HG03103 (cell line): ENCODE measurements around the gene CDKL2.

Source experiments
- ATAC-seq: cut with Tn5 transposase; IDR thresholded peaks from one replicate; pipeline ENCODE4 v1.9.1; 2021; ENCODE audit warnings: low read depth; ENCODE audit not compliant: unreplicated experiment

The CDKL2 gene

DNA sequence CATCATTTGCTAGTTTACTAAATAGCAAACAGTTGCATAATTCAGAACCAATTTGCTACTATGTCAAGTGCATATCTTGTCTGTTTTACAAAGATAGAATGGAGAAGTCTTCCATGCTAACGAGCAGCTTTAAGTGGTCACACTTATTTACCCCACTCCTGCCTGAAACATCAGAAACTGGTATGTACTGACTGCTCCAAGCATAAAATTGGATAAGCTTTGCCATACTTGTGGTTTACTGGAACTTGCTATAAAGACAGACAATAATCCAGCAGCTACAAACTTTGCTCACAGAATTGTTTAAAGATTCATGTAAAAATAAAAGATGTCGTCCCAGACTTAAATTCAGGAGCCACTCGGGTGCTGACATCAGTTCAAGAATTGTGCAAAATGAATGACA is 13.3 kb upstream of the CDKL2 start:
- no peak for ATAC-seq

DNA sequence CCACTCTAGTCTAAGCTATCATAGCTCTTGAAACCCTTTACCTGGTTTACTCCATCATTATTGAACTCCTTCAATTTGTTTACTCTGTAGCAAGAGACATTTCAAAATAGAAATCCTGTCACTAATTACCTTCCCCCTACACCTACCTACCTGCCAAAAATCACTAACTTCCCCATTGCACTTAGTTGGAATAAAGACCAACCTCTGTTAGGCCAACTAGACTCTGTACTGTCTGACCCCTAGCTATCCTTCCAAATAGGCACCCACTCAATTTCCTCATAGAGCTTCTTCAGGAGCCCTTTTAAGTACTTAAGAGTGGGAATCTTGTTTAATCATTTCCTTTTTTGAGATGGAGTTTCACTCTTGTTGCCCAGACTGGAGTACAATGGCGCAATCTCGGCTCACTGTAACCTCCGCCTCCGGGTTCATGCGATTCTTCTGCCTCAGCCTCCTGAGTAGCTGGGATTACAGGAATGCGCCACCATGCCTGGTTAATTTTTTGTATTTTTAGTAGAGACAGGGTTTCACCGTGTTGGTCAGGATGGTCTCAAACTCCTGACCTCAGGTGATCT is 8.9 kb upstream of the CDKL2 start:
- ATAC-seq: no peak

DNA sequence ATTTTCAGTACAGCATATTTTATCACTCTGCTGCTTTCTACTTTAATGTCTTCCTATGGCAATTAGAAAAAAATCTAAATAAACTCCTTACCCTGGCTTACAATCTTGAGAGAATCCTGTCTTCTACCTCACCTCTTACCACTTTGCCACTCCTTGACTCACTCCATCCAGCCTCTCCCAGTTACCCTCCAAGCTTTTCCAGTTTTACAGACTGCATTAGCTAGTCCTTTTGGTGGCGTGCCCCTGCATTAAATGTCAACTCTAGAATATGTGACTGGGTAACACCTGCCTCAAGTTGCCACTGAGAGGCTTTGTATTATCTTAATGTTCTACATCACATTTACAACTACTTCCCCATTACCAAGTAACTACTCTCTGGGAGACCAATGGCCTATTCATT is 7.5 kb upstream of the CDKL2 start:
- no peak for ATAC-seq

DNA sequence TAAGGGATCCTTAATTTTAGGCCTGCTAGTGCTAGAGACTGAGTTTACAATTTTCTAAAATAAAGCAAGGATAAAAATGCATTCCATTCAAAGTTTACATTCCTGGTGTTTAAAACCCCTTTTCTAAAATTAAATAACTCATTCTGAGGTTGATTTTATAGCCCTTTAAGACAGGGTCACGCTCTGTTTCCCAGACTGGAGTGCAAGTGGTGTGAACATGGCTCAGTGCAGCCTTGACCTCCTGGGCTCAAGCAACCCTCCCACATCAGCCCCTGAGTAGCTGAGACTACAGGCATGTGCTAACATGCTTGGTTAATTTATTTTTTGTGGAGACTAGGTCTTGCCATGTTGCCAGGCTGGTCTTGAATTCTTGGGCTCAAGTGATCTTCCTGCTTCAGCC is 6.8 kb upstream of the CDKL2 start:
- no peak for ATAC-seq

DNA sequence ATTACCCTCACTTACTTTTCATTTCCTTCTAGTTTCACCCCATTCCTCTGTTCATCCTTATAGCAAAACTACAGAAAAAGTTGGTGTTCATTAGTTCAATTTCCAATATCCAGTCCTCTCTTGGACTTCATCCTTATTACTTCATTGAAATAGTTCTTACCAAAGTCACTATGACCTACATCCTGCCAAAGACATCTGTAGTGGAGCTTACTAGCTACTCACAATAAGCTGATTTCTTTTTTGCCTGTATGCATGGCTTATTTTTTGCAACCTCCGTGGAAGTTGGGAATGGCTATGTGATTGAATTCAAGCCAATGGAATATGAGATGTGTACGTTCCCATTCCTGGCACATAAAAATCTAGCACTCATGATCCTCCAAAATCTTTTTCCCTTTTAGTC is 4.6 kb upstream of the CDKL2 start:
- no peak for ATAC-seq

DNA sequence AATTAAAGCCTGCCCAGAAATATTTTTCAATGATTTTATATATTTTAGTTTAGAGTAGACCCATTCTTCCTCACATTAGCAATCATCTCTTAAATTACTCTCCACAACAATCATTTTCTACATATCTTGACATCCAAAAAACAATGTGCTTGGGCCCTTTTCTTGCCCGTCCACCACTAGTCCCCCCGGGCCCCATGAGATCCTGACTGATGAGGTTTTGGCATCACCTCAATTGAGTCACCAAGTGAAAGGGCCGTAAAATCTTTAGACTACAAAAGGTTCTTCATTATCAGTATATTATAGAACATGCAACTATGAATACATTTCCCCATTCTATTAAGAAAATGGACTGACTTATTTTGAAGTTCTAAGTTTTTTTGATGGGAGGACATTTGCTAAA is 4.0 kb upstream of the CDKL2 start:
- no peak for ATAC-seq

DNA sequence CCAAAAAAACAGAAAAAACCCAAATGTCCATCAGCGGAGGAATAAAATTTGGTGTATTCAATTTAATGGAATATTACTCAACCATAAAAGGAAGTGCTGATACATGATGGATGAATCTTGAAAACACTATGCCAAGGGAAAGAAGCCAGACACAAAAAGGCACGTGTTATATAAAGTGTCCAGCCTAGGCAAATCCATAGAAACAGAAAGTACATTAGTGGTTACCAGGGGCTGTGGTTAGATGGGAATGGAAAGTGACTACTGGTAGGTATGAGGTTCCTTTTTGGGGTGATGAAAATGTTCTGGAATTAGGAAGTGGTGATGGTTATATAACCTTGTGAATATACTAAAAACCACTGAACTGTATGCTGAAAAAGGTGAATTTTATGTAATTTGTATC is 3.5 kb upstream of the CDKL2 start:
- no peak for ATAC-seq

DNA sequence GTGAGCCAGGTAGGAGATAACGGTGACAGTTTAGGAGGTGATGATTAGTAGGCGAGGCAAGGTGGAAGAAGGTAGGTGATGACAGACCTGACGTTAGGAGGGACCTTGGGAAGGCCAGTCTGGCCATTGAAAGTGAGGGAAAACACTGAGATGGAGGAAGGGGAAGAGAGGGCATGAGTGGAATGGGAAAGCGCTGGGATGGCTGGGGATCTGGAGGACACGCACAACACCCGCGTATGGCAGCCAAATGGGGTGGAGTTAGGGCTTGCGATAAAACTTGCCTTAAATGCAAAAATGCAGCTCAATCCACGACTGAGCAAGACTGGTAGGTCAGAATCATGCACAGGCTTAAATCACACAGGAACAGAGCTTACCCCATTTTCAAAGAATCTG is 605 bp upstream of the CDKL2 start:
- ATAC-seq: no peak

DNA sequence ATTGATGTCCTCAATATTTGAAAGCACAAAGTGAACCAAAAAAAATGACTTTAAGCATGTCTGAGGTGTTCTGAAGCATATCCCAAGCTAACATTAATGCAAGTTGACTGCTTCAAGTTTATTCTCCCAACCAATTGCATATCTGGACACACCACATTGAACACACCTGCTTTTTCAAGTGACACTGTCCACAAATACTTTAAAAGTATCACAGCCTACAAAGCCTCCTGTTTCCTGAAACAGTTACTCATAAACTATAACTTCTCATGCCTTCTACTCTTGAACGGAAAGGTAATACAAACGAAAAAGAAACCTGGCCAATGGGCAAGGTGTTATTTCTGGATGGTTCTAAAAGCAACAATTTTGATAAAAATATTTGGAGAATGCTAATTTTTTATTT is 1.1 kb downstream of the CDKL2 start:
- ATAC-seq: no peak

DNA sequence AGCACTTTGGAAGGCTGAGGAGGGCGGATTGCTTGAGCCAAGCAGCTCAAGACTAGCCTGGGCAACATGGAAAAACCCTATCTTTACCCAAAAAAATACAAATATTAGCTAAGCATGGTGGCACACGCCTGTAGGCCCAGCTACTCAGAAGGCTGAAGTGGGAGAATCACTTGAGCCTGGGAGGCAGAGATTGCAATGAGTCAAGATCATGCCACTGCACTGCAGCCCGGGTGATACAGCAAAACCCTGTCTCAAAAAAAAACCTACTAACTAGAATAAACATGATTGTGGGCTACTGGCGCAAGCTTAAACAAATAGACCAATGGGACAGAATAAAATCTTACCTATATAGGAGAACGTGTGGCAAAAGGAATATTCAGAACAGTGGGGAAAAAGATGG is 7.3 kb downstream of the CDKL2 start:
- no peak for ATAC-seq

DNA sequence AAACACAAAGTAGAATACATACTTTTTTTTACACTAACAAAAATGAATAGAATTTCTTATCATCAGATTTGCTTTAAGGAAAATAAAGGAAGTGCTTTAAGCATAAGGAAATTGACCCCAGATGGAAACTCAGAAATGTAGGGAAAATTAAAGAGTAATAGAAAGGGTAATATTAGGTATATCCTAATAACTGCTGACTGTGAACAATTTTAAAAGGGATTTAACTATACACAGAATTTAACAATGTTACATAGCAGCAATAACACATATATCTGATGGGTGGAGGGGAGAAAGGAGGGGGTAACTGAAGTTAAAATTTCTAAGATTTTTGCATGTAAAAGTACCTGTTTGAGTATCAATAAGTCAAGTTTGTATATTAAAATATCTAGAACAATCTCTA is 8.6 kb downstream of the CDKL2 start:
- no peak for ATAC-seq

DNA sequence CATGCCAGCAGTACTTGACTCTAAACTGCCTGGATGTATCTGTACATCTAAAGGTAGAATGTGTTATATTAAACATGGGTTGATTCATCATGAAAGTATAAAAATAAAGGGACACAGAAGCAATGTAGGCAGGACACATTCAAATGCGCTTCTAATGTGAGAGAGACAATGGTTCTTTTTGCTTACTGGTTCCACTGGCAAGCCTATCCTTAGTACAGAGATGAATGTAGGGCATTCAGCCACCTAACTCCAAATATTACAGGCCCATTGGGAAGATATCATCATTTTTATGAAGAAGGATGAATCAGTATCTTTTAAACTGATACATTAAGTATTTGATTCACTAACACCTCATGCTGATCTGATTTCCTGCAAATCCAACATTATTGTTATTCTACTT is 18.0 kb downstream of the CDKL2 start:
- ATAC-seq: no peak

DNA sequence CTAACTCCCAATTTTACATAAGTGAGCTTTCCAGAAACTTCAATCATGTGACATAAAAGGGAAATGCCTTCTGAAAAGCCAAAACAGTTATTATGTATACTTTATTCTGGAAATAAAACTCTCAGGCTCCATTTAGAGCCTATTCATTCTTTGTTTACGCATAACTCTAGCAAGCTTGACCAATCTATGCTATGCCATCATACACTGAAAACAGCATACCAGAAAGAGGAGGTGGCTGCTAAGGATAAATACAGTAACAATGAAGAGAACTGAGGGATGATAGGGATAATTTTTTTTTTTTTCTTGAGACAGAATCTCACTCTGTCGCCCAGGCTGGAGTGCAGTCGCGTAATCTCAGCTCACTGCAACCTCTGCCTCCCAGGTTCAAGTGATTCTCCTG is 24.4 kb downstream of the CDKL2 start:
- ATAC-seq: no peak

DNA sequence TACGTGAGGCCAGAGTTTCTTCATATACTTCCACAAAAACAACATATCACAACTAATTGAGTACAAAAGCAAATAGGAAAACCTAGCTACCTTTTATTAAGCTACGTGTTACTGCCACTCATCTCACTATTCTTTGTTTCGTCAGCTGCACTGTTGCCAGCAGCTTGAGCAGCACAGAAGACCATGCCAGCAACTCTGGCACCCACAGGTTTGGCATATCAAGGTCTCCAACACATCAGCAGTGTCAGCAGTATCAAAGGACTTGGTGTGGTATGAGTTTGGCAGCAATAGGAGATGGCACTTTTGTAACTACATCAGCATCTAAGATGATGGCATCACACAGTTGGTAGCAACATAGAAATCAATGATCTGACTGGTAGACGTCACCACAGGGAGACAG is 30.7 kb downstream of the CDKL2 start:
- no peak for ATAC-seq

DNA sequence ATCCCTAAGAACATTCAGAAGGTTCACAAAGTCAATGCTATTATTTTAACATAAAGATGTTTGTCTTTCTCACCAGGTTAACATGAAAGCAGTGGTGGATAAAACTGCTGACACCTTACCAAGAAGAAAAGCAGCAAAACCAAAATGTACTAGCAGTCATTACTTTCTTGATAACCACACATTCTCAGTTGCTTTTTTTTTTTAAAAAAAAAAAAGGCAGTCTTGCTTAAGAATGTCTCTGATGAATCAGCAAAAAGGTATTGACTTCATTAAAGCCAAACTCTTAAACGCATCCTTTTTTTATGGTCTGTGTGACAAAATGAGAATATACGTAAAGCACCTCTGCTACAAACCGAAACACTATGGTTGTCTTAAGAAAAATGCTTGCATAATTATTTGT is 31.9 kb downstream of the CDKL2 start:
- ATAC-seq: no peak

DNA sequence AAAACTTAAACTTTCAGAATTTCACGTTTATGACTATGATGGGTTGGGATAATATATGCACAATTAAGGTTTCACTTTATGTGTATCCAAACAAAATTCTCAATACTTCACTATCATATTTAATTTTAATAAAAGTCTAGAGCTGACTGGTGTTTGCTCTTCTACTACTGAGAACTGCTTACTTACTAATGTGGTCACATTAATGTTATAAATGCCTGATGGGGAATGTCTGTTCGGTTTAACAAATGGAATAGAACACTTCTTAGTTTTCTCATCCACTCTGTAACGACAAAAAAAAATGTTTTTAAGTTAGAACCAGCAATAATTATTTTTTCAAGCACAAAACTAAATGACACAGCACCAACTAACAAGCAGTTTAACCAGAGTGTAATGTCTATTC is 34.3 kb downstream of the CDKL2 start:
- ATAC-seq: no peak

DNA sequence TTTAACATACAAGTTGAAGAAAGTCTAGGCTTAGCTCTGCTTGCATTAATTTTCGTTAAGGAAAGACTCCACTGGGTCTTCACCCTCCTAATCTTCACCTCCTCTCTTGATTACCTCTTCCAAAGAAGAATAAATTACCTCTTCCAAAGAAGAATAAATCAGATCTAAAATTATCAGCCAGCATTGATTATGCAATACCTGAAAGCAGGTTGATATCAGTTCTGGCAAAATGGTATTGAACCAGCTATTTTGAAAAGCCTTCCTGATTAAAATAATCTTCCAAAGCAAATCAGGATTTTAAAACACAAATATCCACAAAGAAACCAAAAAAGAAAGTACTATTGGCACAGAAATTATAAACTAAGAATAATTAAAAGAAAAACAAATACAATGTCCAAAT is 36.9 kb downstream of the CDKL2 start:
- ATAC-seq: no peak

DNA sequence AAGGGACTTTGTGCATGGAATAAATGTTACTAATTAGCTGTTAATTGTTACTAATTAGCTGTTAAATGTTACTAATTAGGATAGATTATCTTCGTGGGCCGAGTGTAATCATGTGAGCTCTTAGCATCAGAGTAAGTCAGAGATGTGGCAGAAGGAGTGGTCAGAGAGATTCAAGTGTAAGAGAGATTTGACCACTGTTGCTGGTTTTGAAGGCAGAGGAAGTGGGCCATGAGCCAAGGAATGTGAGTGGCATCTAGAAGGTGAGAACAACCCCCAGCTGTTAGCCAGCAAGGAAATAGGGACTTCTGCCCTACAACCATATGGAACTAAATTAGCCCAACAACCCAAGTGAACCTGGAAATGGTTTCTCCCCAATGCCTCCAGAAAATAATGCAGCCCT is 46.3 kb downstream of the CDKL2 start:
- ATAC-seq: no peak

DNA sequence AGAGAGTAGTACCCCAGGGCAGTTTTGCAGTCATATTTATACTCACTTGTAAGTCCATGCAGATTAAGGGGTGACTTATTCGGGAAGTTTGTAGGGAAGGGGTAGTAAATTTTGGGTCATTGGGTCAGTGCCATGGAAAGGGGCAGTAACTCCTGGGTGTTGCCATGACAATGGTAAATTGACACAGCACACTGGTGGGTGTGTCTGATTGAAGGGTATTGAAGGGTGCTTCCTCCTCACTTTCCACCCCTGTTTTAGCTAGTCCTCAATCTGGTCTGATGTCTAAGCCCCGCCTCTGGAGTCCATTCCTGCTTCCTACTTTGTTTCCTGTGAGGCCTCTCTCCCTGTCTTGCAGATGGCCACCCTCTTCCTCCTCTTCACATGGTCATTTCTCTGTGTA is 62.6 kb downstream of the CDKL2 start:
- no peak for ATAC-seq

DNA sequence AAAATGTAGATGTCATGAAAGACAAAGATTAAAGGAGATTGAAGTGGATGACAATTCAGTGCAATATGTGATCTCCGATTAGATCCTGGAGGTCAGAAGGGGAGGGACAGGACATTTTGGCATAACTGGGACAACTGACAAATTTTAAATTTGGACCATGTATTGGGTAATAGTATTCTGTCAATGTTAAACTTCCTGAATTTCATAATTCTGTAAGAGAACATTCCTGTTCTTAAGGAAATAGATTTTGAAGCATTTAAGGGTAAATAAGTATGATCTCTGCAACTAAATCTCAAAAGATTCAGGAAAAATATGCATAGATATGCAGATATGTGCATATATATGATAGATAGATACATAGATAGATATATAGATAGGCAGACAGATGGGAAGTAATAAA is 63.4 kb downstream of the CDKL2 start:
- ATAC-seq: no peak

DNA sequence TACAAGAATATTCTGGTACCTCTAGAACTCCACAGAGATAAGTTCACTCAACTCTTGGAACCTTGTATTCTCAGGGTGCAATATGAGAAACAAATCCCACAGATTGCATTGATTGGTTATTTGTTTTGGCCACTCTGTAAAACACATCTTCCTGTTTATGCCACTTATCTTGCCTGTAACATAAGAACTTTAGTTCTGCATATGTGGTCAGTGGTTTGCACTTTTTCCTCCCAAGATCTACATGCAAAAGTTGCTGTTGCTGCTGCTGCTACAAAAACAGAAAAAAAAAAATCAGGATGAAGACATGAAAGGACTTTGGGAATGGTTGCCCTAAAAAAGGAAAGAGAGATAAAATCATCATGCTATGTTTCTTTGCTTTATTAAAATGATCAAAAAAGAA is 64.8 kb downstream of the CDKL2 start:
- ATAC-seq: no peak

DNA sequence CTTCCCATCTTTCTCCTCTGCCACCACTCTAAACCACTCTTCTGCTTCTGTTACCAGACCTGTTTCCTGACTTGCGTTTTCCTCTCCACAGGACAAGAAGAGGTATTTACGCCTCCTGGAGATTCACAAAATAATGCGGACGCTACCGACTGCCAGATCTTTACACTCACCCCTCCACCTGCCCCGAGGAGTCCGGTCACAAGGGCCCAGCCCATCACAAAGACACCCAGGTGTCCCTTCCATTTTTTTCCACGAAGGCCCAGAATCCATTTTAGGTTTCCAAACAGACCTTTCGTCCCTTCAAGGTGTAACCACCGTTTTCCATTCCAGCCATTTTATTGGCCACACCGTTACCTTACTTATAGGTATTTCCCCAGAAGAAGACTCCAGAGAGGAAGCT is 66.3 kb downstream of the CDKL2 start:
- no peak for ATAC-seq

DNA sequence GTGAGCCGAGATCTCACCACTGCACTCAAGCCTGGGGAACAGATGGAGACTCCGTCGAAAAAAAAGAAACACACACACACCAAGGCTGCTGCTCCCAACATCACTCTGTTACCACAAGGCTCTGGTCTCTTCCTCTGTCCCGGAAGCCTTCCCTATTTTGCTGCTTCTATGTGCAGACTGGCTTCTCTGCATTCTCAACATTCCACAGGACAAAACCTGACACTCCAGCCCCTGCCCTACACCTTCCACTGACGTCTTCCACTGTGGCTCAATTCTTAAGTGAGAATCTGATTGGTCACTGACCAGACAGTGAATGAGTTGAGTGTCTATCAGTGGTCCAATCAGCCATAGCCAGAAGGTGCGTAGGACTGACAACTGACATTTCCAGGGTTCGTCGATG is 68.5 kb downstream of the CDKL2 start:
- no peak for ATAC-seq

DNA sequence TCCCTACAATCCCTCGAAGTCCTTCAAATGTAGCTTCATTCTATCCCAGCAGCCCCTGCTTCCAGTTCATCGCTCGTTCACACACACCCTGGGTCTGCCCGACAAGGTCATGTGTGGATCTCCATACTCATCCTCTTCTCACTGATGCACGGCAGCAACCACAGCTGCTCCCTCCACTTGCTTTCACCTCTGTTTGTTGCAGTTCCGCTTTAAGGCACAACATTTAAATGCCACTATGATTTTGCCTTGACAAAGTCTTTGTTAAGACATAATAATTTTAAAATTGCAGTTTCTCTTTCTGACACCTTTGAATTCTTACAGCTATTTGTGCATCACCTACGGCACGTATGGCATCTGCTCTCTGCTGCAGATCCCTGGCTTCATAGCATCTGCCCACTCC is 72.6 kb downstream of the CDKL2 start:
- ATAC-seq: no peak
